Left renal pelvis (tissue), 4 donors: ENCODE results near the gene SH3BP5L. TPM values are rescaled to one million over a fixed set of nuclear protein-coding genes. Genes with fewer than 3 reads are reported as not detected.
A peak's percentile ranks its signal among the peaks of the same experiment; 100 is the strongest.

ENCODE experiments used
- DNase-seq, 4 donors: peaks; one replicate each; pipeline ENCODE4 v3.0.0-alpha.2; 2013; ENCODE audit warnings: low read depth in 4 of 4, low spot score in 3 of 4
- polyA plus RNA-seq, 4 donors: library from polyadenylated mRNA; unstranded; fragments of 120-200 nt; gene quantifications; one replicate each; pipeline ENCODE4 v1.2.1, GENCODE V29; 2013; ENCODE audit not compliant: insufficient read length in 4 of 4

The SH3BP5L gene
- 10 to 100 TPM; 17.0 to 31.5 (median 24.8) TPM for polyA plus RNA-seq

- DNase-seq, result peak; percentile 95 to 99 (median 96)
Measured at GRCh38 chr1:248825909-248826760, at the start of gene SH3BP5L. TSS of gene SH3BP5L (minus strand) at chr1:248825915. CDS start at chr1:248824935, 980 bp downstream.

GRCh38 chr1:248873993-248874533 lies 48.3 kb upstream of the SH3BP5L start:
- DNase-seq, result peak; percentile 79 to 84 (median 83)

- peak; percentile 90 to 92 (median 91) for DNase-seq
Measured at GRCh38 chr1:248873409-248873992, 47.8 kb upstream of the SH3BP5L start.

GRCh38 chr1:248872752-248873408 lies 47.2 kb upstream of the SH3BP5L start:
- peak; percentile 56 to 66 (median 60) for DNase-seq

- DNase-seq, result no peak
Measured at GRCh38 chr1:248871837-248872401, 46.2 kb upstream of the SH3BP5L start.

- peak; percentile 55 to 70 (median 66) for DNase-seq
Measured at GRCh38 chr1:248862998-248863881, 37.5 kb upstream of the SH3BP5L start.

- DNase-seq, result no peak
Measured at GRCh38 chr1:248862695-248862997, 36.9 kb upstream of the SH3BP5L start.

- DNase-seq, result no peak
Measured at GRCh38 chr1:248861616-248862015, 35.9 kb upstream of the SH3BP5L start.

GRCh38 chr1:248860007-248860406 lies 34.3 kb upstream of the SH3BP5L start:
- no peak for DNase-seq

- DNase-seq, result peak; percentile 85 to 93 (median 91)
Measured at GRCh38 chr1:248858891-248859889, 33.5 kb upstream of the SH3BP5L start, which contains the start of gene ZNF692. TSS of gene ZNF692 (minus strand) at chr1:248859085. CDS start at chr1:248858309, 776 bp downstream.

- DNase-seq, result peak in 2 of 4 donors; percentile 35 to 63
Measured at GRCh38 chr1:248858096-248858890, 32.6 kb upstream of the SH3BP5L start.

GRCh38 chr1:248857749-248858095 lies 32.0 kb upstream of the SH3BP5L start:
- no peak for DNase-seq

- DNase-seq, result no peak
Measured at GRCh38 chr1:248857201-248857600, 31.5 kb upstream of the SH3BP5L start.

- DNase-seq, result no peak
Measured at GRCh38 chr1:248856176-248856575, 30.5 kb upstream of the SH3BP5L start.

GRCh38 chr1:248855580-248855979 lies 29.9 kb upstream of the SH3BP5L start:
- DNase-seq, result no peak

- DNase-seq, result no peak
Measured at GRCh38 chr1:248853663-248854375, 28.1 kb upstream of the SH3BP5L start.
